ENCODE data around the gene CAMTA1. TPM values are rescaled to one million over a fixed set of nuclear protein-coding genes. Genes with fewer than 3 reads are reported as not detected.

Gene CAMTA1
- total RNA-seq, 1 experiment from 2014 or later: 69.5 TPM

DNA sequence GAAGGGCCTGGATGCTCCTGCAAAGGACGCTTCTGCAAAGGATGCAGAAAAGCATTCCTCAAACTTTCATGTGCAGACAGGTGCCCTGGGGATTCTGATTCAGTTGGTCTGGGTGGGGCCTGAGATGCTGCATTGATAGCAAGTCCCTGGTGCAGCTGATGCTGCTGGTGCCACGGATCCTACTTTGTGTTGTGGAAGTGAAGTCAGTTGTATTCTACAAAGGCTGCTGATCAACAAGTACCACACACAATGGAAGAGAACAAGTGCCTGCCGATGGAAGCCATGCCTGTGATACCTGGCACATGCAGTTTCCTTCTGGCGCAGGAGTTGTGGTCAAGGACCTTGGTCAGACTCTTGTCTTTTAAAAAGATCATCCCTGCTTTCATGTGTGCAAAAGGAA lies 478.8 kb downstream of the CAMTA1 start:
- Histone ChIP-seq H3K4me2 (ENCODE audit: low read length) (no peak overlapping the region), H3K4me1 (ENCODE audit: control insufficient read depth in 1 of 2, insufficient read depth in 2 of 2, low read length in 2 of 2) (peaks cover 46 to 61% of the 10 kb centered on the region in 2 experiments), H3K36me3 (ENCODE audit: control insufficient read depth in 1 of 2, insufficient read depth in 2 of 2, low read length in 2 of 2) (peaks cover 0 to under 1% of the 10 kb centered on the region in 2 experiments; a peak in 1 of 4 replicates), H2AFZ (ENCODE audit: low read depth, low read length, poor library complexity, severe bottlenecking) (no peak overlapping the region), H3K9me2 (ENCODE audit: insufficient read depth) (no peaks in the 10 kb centered on the region), H3K27ac (ENCODE audit: low read depth, low read length) (no peak overlapping the region), H3K4me3 (replicated peaks in 1 of 2; ENCODE audit: low read depth in 1 of 2, low read length in 2 of 2) (no peak overlapping the region), H3K79me2 (ENCODE audit: insufficient read depth, low read length) (no peaks in the 10 kb centered on the region), H3K9ac (ENCODE audit: low read length) (no peak overlapping the region), H4K20me1 (ENCODE audit: insufficient read depth) (no peaks in the 10 kb centered on the region), H3K9me3 (ENCODE audit: control insufficient read depth in 1 of 2, insufficient read depth in 1 of 2, low read depth in 1 of 2, low read length in 2 of 2) (peaks cover 0 to under 1% of the 10 kb centered on the region in 2 experiments; a peak in 1 of 4 replicates), H3K27me3 (ENCODE audit: insufficient read depth, low read length) (no peaks in the 10 kb centered on the region)
- intact Hi-C loops (cut with micrococcal nuclease): no loop called here
- DNase-seq (ENCODE audit: low read depth, low spot score) (no peak), ATAC-seq (no peak)
- ChIA-PET RAD21 (ENCODE audit: low non-redundant PET in 1 of 2, low total read pairs in 2 of 2, uncharacterized antibody in 2 of 2, unreplicated experiment in 2 of 2) (no interaction called here), CTCF (no interaction called here), POLR2A (no interaction called here)
- no peak for TF ChIP-seq FOSL1 (IDR thresholded peaks at IDR 0.05; ENCODE audit: low read depth)
- no peak for TF ChIP-seq YY1 (IDR thresholded peaks at IDR 0.05; ENCODE audit: extremely low read depth, insufficient replicate concordance, low read depth, low read length)
- no peak for TF ChIP-seq ELF1 (IDR thresholded peaks at IDR 0.05; ENCODE audit: borderline replicate concordance, low read depth)
- no peak for TF ChIP-seq ATF3 (IDR thresholded peaks at IDR 0.05)
- no peak for TF ChIP-seq ZNF274 (IDR thresholded peaks at IDR 0.05; ENCODE audit: low read depth, low read length)
- no peak for TF ChIP-seq CEBPB (IDR thresholded peaks at IDR 0.05; ENCODE audit: low read depth)
- TF ChIP-seq POLR2A (IDR thresholded peaks at IDR 0.05; ENCODE audit: borderline replicate concordance, extremely low read depth, insufficient read depth, insufficient read length): no peak
- TF ChIP-seq EGR1 (IDR thresholded peaks at IDR 0.05; ENCODE audit: low read depth): no peak
- TF ChIP-seq POLR2AphosphoS5 (IDR thresholded peaks at IDR 0.05; ENCODE audit: low read depth, low read length): no peak
- TF ChIP-seq REST (IDR thresholded peaks at IDR 0.05; ENCODE audit: low read depth): no peak
- no peak for TF ChIP-seq ZFX (IDR thresholded peaks at IDR 0.05)
- no peak for TF ChIP-seq EZH2 (IDR thresholded peaks at IDR 0.05)
- no peak for TF ChIP-seq CBX3 (IDR thresholded peaks at IDR 0.05; ENCODE audit: low read depth)
- TF ChIP-seq, protein P1, sequence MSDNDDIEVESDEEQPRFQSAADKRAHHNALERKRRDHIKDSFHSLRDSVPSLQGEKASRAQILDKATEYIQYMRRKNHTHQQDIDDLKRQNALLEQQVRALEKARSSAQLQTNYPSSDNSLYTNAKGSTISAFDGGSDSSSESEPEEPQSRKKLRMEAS (IDR thresholded peaks at IDR 0.05): no peak
- TF ChIP-seq SP1 (IDR thresholded peaks at IDR 0.05; ENCODE audit: low read depth): no peak
- TF ChIP-seq, protein P2, sequence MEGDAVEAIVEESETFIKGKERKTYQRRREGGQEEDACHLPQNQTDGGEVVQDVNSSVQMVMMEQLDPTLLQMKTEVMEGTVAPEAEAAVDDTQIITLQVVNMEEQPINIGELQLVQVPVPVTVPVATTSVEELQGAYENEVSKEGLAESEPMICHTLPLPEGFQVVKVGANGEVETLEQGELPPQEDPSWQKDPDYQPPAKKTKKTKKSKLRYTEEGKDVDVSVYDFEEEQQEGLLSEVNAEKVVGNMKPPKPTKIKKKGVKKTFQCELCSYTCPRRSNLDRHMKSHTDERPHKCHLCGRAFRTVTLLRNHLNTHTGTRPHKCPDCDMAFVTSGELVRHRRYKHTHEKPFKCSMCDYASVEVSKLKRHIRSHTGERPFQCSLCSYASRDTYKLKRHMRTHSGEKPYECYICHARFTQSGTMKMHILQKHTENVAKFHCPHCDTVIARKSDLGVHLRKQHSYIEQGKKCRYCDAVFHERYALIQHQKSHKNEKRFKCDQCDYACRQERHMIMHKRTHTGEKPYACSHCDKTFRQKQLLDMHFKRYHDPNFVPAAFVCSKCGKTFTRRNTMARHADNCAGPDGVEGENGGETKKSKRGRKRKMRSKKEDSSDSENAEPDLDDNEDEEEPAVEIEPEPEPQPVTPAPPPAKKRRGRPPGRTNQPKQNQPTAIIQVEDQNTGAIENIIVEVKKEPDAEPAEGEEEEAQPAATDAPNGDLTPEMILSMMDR (IDR thresholded peaks at IDR 0.05 in 2 of 3, conservative IDR thresholded peaks at IDR 0.05 in 1 of 3; ENCODE audit: borderline replicate concordance in 1 of 3, insufficient read depth in 1 of 3, low read depth in 2 of 3, low read length in 2 of 3): no peak
- no peak for TF ChIP-seq JUND (IDR thresholded peaks at IDR 0.05)
- TF ChIP-seq TCF7L2 (IDR thresholded peaks at IDR 0.05; ENCODE audit: borderline replicate concordance, extremely low read depth, insufficient read depth, insufficient read length): no peak
- TF ChIP-seq, protein P3, sequence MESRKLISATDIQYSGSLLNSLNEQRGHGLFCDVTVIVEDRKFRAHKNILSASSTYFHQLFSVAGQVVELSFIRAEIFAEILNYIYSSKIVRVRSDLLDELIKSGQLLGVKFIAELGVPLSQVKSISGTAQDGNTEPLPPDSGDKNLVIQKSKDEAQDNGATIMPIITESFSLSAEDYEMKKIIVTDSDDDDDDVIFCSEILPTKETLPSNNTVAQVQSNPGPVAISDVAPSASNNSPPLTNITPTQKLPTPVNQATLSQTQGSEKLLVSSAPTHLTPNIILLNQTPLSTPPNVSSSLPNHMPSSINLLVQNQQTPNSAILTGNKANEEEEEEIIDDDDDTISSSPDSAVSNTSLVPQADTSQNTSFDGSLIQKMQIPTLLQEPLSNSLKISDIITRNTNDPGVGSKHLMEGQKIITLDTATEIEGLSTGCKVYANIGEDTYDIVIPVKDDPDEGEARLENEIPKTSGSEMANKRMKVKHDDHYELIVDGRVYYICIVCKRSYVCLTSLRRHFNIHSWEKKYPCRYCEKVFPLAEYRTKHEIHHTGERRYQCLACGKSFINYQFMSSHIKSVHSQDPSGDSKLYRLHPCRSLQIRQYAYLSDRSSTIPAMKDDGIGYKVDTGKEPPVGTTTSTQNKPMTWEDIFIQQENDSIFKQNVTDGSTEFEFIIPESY (IDR thresholded peaks at IDR 0.05; ENCODE audit: extremely low read depth, insufficient replicate concordance, low read length): no peak
- no TSS peak for BruUV-seq (replicated peaks)

Measured in HCT116 (cell line).